HG02759 (cell line): ENCODE results near the gene CTNNA2.
A peak's percentile ranks its signal among the peaks of the same experiment; 100 is the strongest.

Experiments used
- ATAC-seq: cut with Tn5 transposase; IDR thresholded peaks from one replicate; pipeline ENCODE4 v1.9.1; 2021; ENCODE audit warnings: mild to moderate bottlenecking, moderate library complexity; ENCODE audit not compliant: unreplicated experiment

CTNNA2 gene

DNA sequence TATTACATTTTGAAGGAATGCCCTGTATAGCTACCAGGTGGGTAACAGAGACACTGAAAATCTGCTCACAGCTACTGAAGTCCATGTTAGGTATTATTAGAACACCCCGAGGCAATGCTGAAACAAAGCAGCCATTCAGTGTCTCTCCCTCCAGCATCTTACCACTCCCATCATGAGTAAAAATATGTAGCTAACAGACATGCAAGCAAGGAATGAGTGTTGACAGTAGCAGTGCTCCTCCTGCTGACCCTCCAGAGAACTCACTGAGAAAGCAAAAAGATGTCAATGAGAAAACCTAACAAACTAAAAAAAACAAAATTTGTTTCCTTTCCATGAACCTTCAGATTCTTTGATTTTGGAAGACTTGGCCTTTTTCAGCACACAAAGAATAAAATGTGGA, 397.8 kb downstream of the CTNNA2 start:
- no peak for ATAC-seq

- ATAC-seq, result no peak
Observed at GRCh38 chr2:79915455-79915854, 402.6 kb downstream of the CTNNA2 start.

GRCh38 chr2:79916285-79916684, 403.4 kb downstream of the CTNNA2 start:
- no peak for ATAC-seq

GRCh38 chr2:79920512-79921076, 407.7 kb downstream of the CTNNA2 start:
- ATAC-seq, result no peak

GRCh38 chr2:79929624-79930023, 416.8 kb downstream of the CTNNA2 start:
- no peak for ATAC-seq

DNA sequence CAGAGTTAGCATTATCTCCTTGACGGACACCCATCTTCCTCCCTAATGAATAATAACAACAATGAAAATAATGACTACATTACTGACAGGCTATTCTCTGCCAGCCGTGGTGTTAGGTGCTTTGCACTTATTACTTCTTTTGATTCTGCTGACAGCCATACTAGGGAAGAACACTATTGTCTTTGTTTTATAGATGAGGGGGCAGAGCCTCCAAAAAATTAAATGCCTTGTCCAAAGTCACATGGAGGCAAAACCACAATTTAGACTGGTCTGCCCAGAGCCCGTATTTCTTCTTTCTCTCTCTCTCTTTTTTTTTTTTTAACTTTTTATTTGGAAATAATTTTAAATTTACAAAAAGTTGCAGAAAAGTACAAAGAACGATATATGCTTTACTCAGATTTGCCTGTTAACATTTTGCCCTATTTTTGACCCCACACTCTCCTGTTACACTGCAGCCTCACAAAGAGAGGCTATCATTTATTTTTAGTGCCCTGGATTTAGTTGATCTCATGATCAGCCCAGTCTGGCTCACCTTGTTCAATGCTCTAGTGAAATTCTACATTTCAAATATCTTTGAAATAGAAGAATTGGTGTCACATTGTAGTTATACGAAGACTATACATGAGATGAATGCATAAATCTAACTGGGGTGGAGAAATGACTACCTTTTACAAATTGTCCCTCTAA, 422.3 kb downstream of the CTNNA2 start:
- ATAC-seq, result no peak

- peak; percentile 79 for ATAC-seq
Observed at GRCh38 chr2:79935771-79936657, 423.2 kb downstream of the CTNNA2 start.

GRCh38 chr2:79936715-79937114, 423.9 kb downstream of the CTNNA2 start:
- no peak for ATAC-seq

DNA sequence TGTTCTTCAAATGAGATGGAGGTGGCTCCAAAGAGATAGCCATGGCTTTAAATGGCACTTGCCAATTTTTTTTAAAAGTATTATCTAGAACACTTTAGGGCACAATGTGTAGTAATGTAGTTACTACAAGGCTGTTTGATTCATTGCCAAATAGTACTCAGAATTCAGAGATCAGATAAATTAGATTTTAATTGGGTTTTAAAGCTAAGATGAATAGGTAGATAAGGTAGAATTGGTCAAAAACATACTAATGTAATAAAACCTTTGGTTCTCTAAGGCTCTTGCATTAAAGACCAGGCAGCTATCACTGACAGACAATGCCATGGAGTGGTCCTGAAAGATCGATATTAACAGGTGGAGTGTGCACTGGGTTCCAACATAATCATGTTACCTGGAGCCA, 425.8 kb downstream of the CTNNA2 start:
- ATAC-seq, result no peak

DNA sequence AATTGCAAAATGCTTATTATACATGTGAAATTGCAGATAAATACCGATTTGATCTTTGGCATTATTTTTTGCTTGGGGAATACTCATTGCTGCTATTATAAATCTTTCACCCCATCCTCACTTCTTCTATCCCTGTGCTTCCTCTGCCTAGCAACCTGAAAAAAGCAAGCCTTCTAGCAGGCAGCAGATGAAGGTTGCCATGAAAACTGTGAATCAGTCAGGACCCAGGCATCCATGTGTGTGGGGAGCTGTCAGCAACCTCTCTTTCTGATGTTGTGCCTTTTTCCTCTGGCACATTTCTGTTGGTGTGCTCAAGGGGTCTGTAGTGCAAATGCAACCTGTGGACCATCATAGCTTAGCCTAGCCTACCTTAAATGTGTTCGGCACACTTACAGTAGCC, 427.5 kb downstream of the CTNNA2 start:
- no peak for ATAC-seq

- ATAC-seq, result no peak
Observed at GRCh38 chr2:79941179-79941578, 428.3 kb downstream of the CTNNA2 start.

DNA sequence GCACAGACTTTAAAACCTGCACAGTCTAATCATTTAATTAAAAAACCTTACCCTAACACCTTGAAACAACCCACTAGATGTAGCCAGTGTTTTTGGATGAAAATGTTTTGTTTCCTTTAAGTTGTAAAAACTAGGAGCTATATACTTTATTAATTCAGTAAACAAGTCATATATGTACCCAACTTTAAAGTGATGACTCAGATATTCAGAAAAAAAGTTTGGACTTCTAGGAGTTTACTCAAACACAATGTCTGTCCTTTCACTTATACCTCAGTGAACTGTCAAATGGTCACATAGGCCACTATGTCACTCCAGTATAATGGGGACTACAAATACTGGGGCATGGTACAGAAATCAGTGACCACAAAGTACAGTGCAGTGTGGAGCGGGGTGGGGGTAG, 431.4 kb downstream of the CTNNA2 start:
- no peak for ATAC-seq

DNA sequence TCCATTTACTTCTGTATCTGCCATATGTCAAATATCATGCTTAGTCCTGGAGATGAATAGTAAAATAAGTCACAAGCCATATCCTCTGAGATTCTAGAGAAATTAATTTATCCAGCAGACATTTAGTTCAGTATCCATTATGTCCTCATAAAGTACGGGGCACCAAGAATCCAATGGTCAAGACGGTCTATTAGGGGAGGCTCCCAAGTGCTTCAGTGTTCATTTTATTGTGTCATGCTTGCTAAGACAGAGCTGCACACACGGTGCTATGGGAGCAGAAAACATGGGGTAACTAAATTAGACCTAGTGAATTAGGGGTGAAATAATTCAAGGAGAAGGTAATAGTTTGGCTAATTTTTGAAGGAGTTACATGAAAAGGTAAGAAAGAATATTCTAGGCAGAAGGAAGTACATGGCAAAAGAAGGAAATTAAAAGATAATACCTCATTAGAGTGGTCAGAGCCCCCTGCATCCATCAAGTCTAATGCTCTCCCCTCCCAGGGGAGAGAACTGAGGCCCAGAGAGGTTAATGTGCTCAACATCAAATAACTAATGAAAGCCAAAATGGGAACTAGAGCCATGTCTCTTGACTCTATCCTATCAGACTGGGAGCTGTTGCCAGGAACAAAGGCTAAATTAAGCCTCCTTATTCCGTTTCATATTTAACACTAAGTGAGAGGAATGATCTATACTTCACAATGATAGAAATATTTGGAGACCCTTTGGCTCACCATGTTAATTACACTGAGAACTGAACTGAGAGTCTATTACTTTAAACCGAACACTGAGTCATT, 433.0 kb downstream of the CTNNA2 start:
- ATAC-seq, result no peak

DNA sequence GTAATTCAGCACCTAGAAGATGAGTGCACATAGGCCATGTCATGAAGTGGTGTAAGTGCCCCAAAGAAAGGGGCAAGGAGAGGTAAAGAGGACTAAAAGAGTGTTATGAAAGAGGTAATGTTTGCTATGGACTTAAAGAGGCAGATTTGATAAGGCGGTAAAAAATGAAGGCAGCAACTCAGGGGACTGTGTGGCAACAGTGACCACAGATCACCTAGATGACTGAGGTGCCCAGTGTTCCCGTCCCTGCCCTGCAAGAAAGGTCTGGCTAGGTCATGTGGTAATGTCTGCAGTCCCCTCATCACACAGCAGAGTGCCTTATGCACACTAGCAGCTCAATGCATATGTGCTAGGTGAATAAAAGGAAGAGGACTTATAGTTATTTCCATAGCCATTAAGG, 434.9 kb downstream of the CTNNA2 start:
- ATAC-seq, result no peak

- no peak for ATAC-seq
Observed at GRCh38 chr2:79950526-79950925, 437.7 kb downstream of the CTNNA2 start.

DNA sequence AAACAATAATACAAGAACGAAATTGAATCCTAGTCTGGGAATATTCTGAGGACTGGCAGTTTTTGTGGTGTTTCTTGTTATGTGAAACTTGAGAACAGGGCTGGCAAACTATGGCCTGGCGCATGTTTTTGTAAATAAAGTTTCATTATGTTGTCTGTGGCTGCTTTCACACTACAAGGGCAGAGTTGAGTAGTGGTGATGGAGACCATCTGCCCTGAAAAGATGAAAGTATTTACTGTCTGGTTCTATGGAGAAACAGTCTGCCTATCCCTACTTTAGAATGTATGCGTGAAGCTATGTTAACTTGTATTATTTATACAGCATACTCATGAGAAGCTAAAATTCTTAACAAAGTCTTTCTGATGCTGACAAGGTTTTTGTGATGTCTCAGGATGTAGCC, 439.8 kb downstream of the CTNNA2 start:
- ATAC-seq, result no peak

DNA sequence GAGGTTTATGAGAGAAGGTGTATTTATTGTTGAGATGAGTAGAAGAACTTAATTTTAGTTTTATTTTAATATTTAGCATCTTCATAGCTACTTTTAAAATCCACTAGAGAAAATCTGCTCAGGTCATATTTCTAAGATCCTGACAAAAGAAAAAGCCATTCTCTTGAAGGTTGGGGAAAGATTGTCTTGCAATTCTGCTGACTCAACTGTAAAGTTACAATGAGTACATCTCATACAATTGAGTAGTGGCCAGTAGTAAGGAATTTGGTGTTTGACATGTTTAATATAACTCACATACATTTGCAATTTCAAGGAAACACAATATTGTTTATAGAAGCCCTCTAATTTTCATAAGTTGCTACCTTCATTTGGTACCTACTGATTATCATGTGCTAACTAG, 447.2 kb downstream of the CTNNA2 start:
- ATAC-seq, result no peak

- ATAC-seq, result no peak
Observed at GRCh38 chr2:79960519-79960918, 447.7 kb downstream of the CTNNA2 start.

DNA sequence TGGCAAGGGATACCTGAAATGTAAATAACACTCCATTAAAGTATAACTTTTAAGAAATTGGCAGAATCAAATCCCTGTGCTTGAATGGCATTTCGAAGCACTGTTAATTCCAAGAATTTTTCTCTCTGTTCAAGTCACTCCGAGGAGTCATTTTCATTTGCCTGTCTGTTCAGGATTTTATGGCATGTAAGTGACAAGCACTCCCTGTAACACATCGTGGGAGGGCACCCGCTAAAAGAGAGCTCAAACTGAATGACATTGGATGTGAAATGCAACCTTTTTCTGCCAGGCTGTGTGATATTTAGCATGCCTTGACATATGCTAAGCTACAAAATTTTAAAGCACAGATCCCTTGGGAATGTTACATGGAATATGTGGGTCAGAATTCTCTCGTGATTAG, 452.1 kb downstream of the CTNNA2 start:
- no peak for ATAC-seq

DNA sequence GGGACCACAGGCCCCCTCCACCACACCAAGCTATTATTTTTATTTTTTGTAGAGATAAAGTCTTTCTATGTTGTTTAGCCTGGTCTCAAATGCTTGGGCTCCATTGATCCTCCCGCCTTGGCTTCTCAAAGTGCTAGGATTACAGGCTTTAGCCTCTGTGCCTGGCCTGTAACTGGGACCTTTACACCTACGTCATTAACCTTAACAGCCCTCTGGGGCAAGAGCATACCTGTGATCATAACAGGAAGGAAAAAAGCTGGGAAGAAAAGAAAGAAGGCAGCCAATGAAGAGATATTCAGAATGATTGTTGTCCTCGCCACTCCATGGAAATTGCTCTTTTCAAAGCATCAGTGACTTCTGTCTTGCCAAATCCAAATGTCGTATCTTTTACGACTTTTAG, 453.5 kb downstream of the CTNNA2 start:
- ATAC-seq, result no peak

DNA sequence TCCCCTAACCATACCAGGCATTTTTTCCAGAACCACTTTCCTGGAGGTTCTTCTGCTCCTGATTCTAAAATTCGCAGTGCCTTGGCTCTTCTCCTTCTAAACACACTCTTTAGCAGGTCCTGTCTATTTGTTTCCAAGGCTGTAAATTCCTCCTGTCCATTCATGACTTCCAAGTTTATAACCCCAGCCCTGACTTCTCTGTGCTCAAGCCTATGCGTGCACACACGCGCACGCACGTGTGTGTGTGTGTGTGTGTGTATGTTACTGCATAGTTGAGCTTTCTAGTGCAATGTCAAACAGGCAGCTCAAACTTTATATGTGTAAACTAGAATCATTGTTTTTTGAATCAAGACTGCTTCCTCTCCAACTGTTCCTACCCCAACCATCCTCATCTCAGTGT, 454.0 kb downstream of the CTNNA2 start:
- no peak for ATAC-seq
